Endodermal cell (in vitro differentiated cells): ENCODE measurements around the gene SMAD7. TPM values are rescaled to one million over a fixed set of nuclear protein-coding genes. Genes with fewer than 3 reads are reported as not detected.
A peak's percentile ranks its signal among the peaks of the same experiment; 100 is the strongest.

Source experiments
- DNase-seq: peaks from one replicate; pipeline ENCODE4 v3.0.0-alpha.2; 2017
- H3K27ac ChIP-seq: 2 replicates; pipeline ENCODE4 v1.5.1; 2013; ENCODE audit warnings: mild to moderate bottlenecking, low read depth, low read length, moderate library complexity
- H3K27me3 ChIP-seq: 2 replicates; pipeline ENCODE4 v1.6.1; 2013; ENCODE audit warnings: mild to moderate bottlenecking, low read length, moderate library complexity; ENCODE audit not compliant: insufficient read depth, control insufficient read depth, poor library complexity, severe bottlenecking
- H3K36me3 ChIP-seq: 2 replicates; pipeline ENCODE4 v1.7.0; 2013; ENCODE audit warnings: mild to moderate bottlenecking, low read length, moderate library complexity; ENCODE audit not compliant: control insufficient read depth, insufficient read depth
- H3K4me1 ChIP-seq: one replicate; pipeline ENCODE4 v1.7.0; 2013; ENCODE audit warnings: low read length; ENCODE audit not compliant: control insufficient read depth, insufficient read depth
- H3K4me3 ChIP-seq: 2 replicates; pipeline ENCODE4 v1.5.1; 2013; ENCODE audit warnings: mild to moderate bottlenecking, low read length, moderate library complexity
- H3K9ac ChIP-seq: 2 replicates; pipeline ENCODE4 v1.6.1; 2013; ENCODE audit warnings: mild to moderate bottlenecking, low read length, moderate library complexity; ENCODE audit not compliant: poor library complexity, severe bottlenecking; ENCODE audit errors: extremely low read depth
- H3K9me3 ChIP-seq: 2 replicates; pipeline ENCODE4 v1.6.1; 2013; ENCODE audit warnings: mild to moderate bottlenecking, low read length, moderate library complexity; ENCODE audit not compliant: control insufficient read depth
- H3K27ac Mint-ChIP-seq: 2 replicates; pipeline ENCODE4 v1.8.0; 2020; ENCODE audit warnings: mixed read lengths
- H3K27me3 Mint-ChIP-seq: 2 replicates; pipeline ENCODE4 v1.8.0; 2021; ENCODE audit warnings: mild to moderate bottlenecking, mixed read lengths; ENCODE audit not compliant: insufficient read depth
- H3K36me3 Mint-ChIP-seq: 2 replicates; pipeline ENCODE4 v1.8.0; 2020; ENCODE audit warnings: low read depth, mixed read lengths
- H3K4me1 Mint-ChIP-seq: 2 replicates; pipeline ENCODE4 v1.8.0; 2020; ENCODE audit warnings: mixed read lengths
- H3K4me3 Mint-ChIP-seq: 2 replicates; pipeline ENCODE4 v1.8.0; 2020; ENCODE audit warnings: mild to moderate bottlenecking, moderate library complexity, mixed read lengths
- H3K9me3 Mint-ChIP-seq: 2 replicates; pipeline ENCODE4 v1.8.0; 2020; ENCODE audit warnings: mild to moderate bottlenecking, mixed read lengths
- WGBS, 2 experiments: methylation state at CpG; one replicate each; pipeline versions ENCODE4 v1.1.5 to v1.1.7; 2013; ENCODE audit warnings: missing lambda C conversion rate in 2 of 2, mixed read lengths in 1 of 2; ENCODE audit not compliant: insufficient coverage in 1 of 2, insufficient read length in 1 of 2; 5-methylcytosine and 5-hydroxymethylcytosine counted together
- total RNA-seq, 2 donors: library from RNA; stranded (reverse); fragmentation: NEBNext Ultra II Directional in 1 of 2; extraction: Animal tissue kit (Norgen Biotek cat#: 25700) in 1 of 2; gene quantifications; 2 replicates in 1 of 2; 3 replicates in 1 of 2; pipeline ENCODE4 v1.2.1, GENCODE V29; 2021
- TF ChIP-seq, protein P1 (sequence below): fragments of 200-600 bp; sonication (generic); conservative IDR thresholded peaks from 2 replicates; pipeline ENCODE4 v1.5.0; 2021; ENCODE audit warnings: antibody characterized with exemption, mild to moderate bottlenecking

The SMAD7 gene
- total RNA-seq, 2 donors from 2014 or later, result 52.4 to 67.4 TPM

DNA sequence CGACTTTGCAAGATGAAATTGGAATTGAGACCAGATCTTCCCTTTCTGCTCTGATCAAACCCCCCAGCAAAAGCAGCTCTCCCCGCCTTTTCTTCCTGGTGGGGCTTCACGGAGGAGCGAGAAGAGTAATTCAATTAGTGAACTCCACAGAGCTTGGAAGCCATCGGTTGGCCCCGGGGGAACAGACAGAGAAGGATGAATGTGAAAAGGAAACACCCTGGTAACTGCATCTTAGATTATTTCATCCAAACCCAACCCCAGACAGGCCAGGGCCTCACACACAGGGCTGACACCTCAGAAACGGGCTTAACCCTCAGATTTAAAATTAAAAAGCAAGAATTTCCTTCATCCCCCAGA, 18.3 kb downstream of the SMAD7 start:
- no peak for DNase-seq
- H3K36me3 ChIP-seq, result peaks cover 81% of the 10 kb centered on the region
- H3K4me1 Mint-ChIP-seq, result peaks cover 85% of the 10 kb centered on the region
- H3K27ac ChIP-seq, result peak overlapping the region; percentile 7
- H3K27me3 Mint-ChIP-seq, result no peaks in the 10 kb centered on the region
- H3K27me3 ChIP-seq, result no peaks in the 10 kb centered on the region
- H3K4me3 Mint-ChIP-seq, result peak overlapping the region; percentile 38
- no peaks in the 10 kb centered on the region for H3K9me3 ChIP-seq
- TF ChIP-seq, protein P1, sequence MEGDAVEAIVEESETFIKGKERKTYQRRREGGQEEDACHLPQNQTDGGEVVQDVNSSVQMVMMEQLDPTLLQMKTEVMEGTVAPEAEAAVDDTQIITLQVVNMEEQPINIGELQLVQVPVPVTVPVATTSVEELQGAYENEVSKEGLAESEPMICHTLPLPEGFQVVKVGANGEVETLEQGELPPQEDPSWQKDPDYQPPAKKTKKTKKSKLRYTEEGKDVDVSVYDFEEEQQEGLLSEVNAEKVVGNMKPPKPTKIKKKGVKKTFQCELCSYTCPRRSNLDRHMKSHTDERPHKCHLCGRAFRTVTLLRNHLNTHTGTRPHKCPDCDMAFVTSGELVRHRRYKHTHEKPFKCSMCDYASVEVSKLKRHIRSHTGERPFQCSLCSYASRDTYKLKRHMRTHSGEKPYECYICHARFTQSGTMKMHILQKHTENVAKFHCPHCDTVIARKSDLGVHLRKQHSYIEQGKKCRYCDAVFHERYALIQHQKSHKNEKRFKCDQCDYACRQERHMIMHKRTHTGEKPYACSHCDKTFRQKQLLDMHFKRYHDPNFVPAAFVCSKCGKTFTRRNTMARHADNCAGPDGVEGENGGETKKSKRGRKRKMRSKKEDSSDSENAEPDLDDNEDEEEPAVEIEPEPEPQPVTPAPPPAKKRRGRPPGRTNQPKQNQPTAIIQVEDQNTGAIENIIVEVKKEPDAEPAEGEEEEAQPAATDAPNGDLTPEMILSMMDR, result no peak
- H3K4me1 ChIP-seq, result peaks cover 64% of the 10 kb centered on the region
- no peaks in the 10 kb centered on the region for H3K9me3 Mint-ChIP-seq
- no peak overlapping the region for H3K27ac Mint-ChIP-seq
- H3K36me3 Mint-ChIP-seq, result peaks cover 53% of the 10 kb centered on the region
- no peak overlapping the region for H3K4me3 ChIP-seq
- no peak overlapping the region for H3K9ac ChIP-seq
- 67 to 72% methylated on average over 2 to 7 of the region's 7 CpGs for WGBS, 2 experiments

DNA sequence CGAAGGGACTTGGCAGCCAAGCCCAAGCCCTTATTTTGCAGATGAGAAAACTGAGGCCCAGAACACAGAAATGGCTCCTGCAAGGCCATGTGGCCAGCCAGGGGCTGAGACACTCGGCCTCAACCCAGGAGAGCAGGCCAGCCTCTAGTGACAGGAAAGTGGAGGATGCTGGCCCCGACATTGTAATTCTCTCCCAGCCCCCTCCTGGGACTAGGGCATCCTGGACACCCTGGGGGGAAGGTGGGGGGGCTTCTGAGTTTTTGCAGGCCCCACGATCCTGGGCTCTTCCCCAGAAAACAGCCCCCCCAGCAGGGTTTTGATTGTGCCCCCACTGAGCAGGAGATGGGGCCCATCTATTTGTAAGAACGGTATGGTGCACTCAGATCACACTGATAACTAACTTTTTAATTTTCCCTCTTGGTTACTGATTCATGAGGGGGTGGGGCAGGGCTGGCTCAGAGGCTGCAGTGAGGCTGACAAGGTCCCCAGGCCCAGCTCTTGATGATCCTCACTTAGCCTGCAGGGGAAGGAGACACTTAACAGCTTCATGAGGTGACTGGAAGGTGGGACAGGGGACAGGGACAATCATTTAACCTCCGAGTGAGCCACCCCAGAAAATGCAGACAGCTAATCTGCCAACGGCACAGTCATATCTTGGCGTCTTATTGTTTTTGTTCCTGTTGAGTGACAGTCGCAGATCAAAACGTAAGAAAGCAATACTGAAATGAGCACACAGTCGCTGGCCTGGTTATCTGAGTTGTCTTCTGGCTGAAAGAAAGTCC, 18.9 kb downstream of the SMAD7 start:
- peaks cover 54% of the 10 kb centered on the region for H3K36me3 Mint-ChIP-seq
- no peak for DNase-seq
- no peaks in the 10 kb centered on the region for H3K27me3 ChIP-seq
- H3K9ac ChIP-seq, result no peak overlapping the region
- 77 to 84% methylated on average over 7 to 11 of the region's 11 CpGs for WGBS, 2 experiments
- H3K36me3 ChIP-seq, result peaks cover 82% of the 10 kb centered on the region
- no peaks in the 10 kb centered on the region for H3K9me3 Mint-ChIP-seq
- no peaks in the 10 kb centered on the region for H3K27me3 Mint-ChIP-seq
- TF ChIP-seq, protein P1, result peak; percentile 33
- H3K9me3 ChIP-seq, result no peaks in the 10 kb centered on the region
- H3K4me3 ChIP-seq, result no peak overlapping the region
- H3K4me3 Mint-ChIP-seq, result peak overlapping the region; percentile 38
- H3K4me1 Mint-ChIP-seq, result peaks cover 88% of the 10 kb centered on the region
- H3K27ac ChIP-seq, result peak overlapping the region; percentile 7
- H3K4me1 ChIP-seq, result peaks cover 64% of the 10 kb centered on the region
- H3K27ac Mint-ChIP-seq, result no peak overlapping the region

DNA sequence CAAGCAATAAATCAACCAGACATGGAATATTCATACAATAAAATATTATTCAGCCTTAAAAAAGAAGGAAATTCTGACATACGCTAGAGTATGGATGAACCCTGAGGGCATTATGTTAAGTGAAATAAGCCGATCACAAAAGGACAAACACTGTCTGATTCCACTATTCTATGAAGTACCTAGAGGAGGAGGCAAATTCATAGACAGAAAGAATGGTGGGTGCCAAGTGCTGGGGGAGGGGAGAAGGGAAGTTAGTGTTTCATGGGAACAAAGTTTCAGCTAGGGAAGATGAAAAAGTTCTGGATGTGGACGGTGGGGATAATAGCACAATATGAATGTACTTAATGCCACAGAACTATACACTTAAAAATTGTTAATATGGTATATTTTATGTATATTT, 19.8 kb downstream of the SMAD7 start:
- TF ChIP-seq, protein P1, result no peak
- H3K36me3 ChIP-seq, result peaks cover 83% of the 10 kb centered on the region
- Mint-ChIP-seq H3K36me3 (peaks cover 57% of the 10 kb centered on the region), H3K4me3 (peak overlapping the region; percentile 38), H3K27ac (no peak overlapping the region), H3K4me1 (peaks cover 91% of the 10 kb centered on the region), H3K9me3 (no peaks in the 10 kb centered on the region), H3K27me3 (no peaks in the 10 kb centered on the region)
- no peak overlapping the region for H3K27ac ChIP-seq
- WGBS, 2 experiments, result 90 to 93% methylated on average over 2 of the region's 3 CpGs
- no peak for DNase-seq
- peaks cover 71% of the 10 kb centered on the region for H3K4me1 ChIP-seq
- no peak overlapping the region for H3K9ac ChIP-seq
- no peaks in the 10 kb centered on the region for H3K9me3 ChIP-seq
- H3K4me3 ChIP-seq, result no peak overlapping the region
- no peaks in the 10 kb centered on the region for H3K27me3 ChIP-seq
